Stomach (tissue), 4 donors: ENCODE data around the gene DTNBP1.

Source experiments
- CTCF ChIP-seq, 7 experiments: fragments of 450-650 bp in 4 of 7; fragments of 200-600 bp in 3 of 7; sonication (generic) in 3 of 7; IDR thresholded peaks; one replicate each; pipeline ENCODE4 v1.5.1; 2016 to 2019; ENCODE audit warnings: antibody characterized with exemption in 7 of 7, control low read depth in 2 of 7, mild to moderate bottlenecking in 1 of 7
- EP300 ChIP-seq: sonication (generic); formaldehyde crosslinking; IDR thresholded peaks from one replicate; pipeline ENCODE4 v1.6.1; 2017; ENCODE audit warnings: antibody characterized with exemption
- POLR2A ChIP-seq, 4 donors: fragments of 450-650 bp; IDR thresholded peaks; one replicate each; pipeline ENCODE4 v1.6.1; 2016; ENCODE audit warnings: antibody characterized with exemption in 4 of 4, control low read depth in 2 of 4, mild to moderate bottlenecking in 1 of 4, moderate library complexity in 1 of 4
- POLR2AphosphoS5 ChIP-seq, 3 donors: sonication (generic); formaldehyde crosslinking; IDR thresholded peaks; one replicate each; pipeline ENCODE4 v1.6.1; 2016; ENCODE audit warnings: antibody characterized with exemption in 3 of 3

GRCh38 chr6:15473741-15474161 lies 189.1 kb downstream of the DTNBP1 start:
- TF ChIP-seq POLR2A (IDR thresholded peaks at IDR 0.05) (no peak), CTCF (IDR thresholded peaks at IDR 0.05) (no peak), EP300 (no peak), POLR2AphosphoS5 (IDR thresholded peaks at IDR 0.05) (no peak)
